H1 (cell line): ENCODE results near the gene INSIG1. TPM values are rescaled to one million over a fixed set of nuclear protein-coding genes. Genes with fewer than 3 reads are reported as not detected.

Experiments
- CTCF ChIA-PET: fragments of 300-600 bp; sonication (Branson Sonifier 250); formaldehyde crosslinking; loops from one replicate; lab custom pipeline; 2021; ENCODE audit not compliant: partially characterized antibody; lab: Charles Lee
- POLR2A ChIA-PET: fragments of 300-600 bp; sonication (Branson Sonifier 250); formaldehyde crosslinking; loops from one replicate; lab custom pipeline; 2021; ENCODE audit warnings: inconsistent platforms; ENCODE audit not compliant: partially characterized antibody; lab: Charles Lee
- DNase-seq, 2 experiments: peaks; one replicate each; pipeline versions ENCODE4 v3.0.0 to v3.0.0-alpha.2; 2010 to 2022; ENCODE audit warnings: low spot score in 2 of 2, low read depth in 1 of 2, mixed read lengths in 1 of 2
- FAIRE-seq: peaks from 2 replicates; lab custom pipeline; 2011; peaks lifted over from hg19 to GRCh38; lab: Jason Lieb, UNC
- H2AFZ ChIP-seq: 2 replicates; pipeline ENCODE4 v1.8.1; 2012; ENCODE audit warnings: low read length, inconsistent platforms
- H2AK5ac ChIP-seq: 2 replicates; pipeline ENCODE4 v1.6.1; 2013; ENCODE audit warnings: low read depth, low read length
- H2BK120ac ChIP-seq: replicated peaks from 2 replicates; pipeline ENCODE3; 2013; ENCODE audit warnings: low read depth, low read length, inconsistent platforms
- H2BK12ac ChIP-seq: 2 replicates; pipeline ENCODE4 v1.6.1; 2013; ENCODE audit warnings: low read depth, low read length
- H2BK15ac ChIP-seq: 2 replicates; pipeline ENCODE4 v1.6.1; 2013; ENCODE audit warnings: low read length
- H2BK20ac ChIP-seq: 2 replicates; pipeline ENCODE4 v1.6.1; 2013; ENCODE audit warnings: low read length
- H2BK5ac ChIP-seq: 2 replicates; pipeline ENCODE4 v1.6.1; 2013; ENCODE audit warnings: low read depth, low read length
- H3K14ac ChIP-seq: 2 replicates; pipeline ENCODE4 v1.6.1; 2013; ENCODE audit warnings: inconsistent platforms; ENCODE audit not compliant: insufficient read length
- H3K18ac ChIP-seq: 2 replicates; pipeline ENCODE4 v1.6.1; 2013; ENCODE audit warnings: low read length; ENCODE audit errors: extremely low read depth
- H3K23ac ChIP-seq: 2 replicates; pipeline ENCODE4 v1.6.1; 2013; ENCODE audit warnings: inconsistent platforms; ENCODE audit not compliant: insufficient read length
- H3K23me2 ChIP-seq: 2 replicates; pipeline ENCODE4 v1.6.1; 2013; ENCODE audit warnings: low read depth, low read length
- H3K27ac ChIP-seq: 2 replicates; pipeline ENCODE4 v1.6.1; 2011; ENCODE audit warnings: low read depth, low read length, inconsistent platforms
- H3K27me3 ChIP-seq, 4 experiments: replicated peaks in 1 of 4; 1 replicate in 1 of 4; 2 replicates in 3 of 4; pipeline versions ENCODE4 v1.6.1 to v1.8.1; 2011 to 2013; ENCODE audit warnings: low read length in 3 of 4, mild to moderate bottlenecking in 3 of 4, inconsistent platforms in 2 of 4, mixed read lengths in 2 of 4, moderate library complexity in 1 of 4; ENCODE audit not compliant: control insufficient read depth in 3 of 4, insufficient read depth in 3 of 4; ENCODE audit errors: extremely low read depth in 1 of 4
- H3K36me3 ChIP-seq, 4 experiments: 2 replicates each; pipeline versions ENCODE4 v1.6.1 to v1.8.1; 2011 to 2013; ENCODE audit warnings: mild to moderate bottlenecking in 4 of 4, low read length in 3 of 4, moderate library complexity in 2 of 4, control low read depth in 1 of 4, inconsistent platforms in 1 of 4; ENCODE audit not compliant: insufficient read depth in 4 of 4, control insufficient read depth in 2 of 4
- H3K4ac ChIP-seq: replicated peaks from 2 replicates; pipeline ENCODE3; 2013; ENCODE audit warnings: low read length, low read depth, mixed read lengths, inconsistent platforms; ENCODE audit not compliant: insufficient read length
- H3K4me1 ChIP-seq, 4 experiments: replicated peaks in 1 of 4; 1 replicate in 1 of 4; 2 replicates in 3 of 4; pipeline versions ENCODE4 v1.6.1 to v1.8.1; 2011 to 2013; ENCODE audit warnings: low read length in 3 of 4, inconsistent platforms in 2 of 4, mixed read lengths in 1 of 4; ENCODE audit not compliant: insufficient read depth in 4 of 4, control insufficient read depth in 3 of 4
- H3K4me2 ChIP-seq, 2 experiments: 2 replicates each; pipeline versions ENCODE4 v1.6.1 to v1.8.1; 2011 to 2013; ENCODE audit warnings: low read depth in 2 of 2, low read length in 2 of 2, control low read depth in 1 of 2, inconsistent platforms in 1 of 2, mild to moderate bottlenecking in 1 of 2; ENCODE audit not compliant: insufficient read depth in 1 of 2
- H3K4me3 ChIP-seq, 4 experiments: fragments of 200-600, 300-600 bp in 1 of 4; sonication (generic), shearing (Covaris generic), sonication (Bioruptor Twin) in 1 of 4; 2 replicates each; pipeline versions ENCODE4 v1.5.1 to v1.8.1; 2011 to 2016; ENCODE audit warnings: low read length in 4 of 4, low read depth in 3 of 4, control low read depth in 2 of 4, inconsistent platforms in 2 of 4, mild to moderate bottlenecking in 2 of 4, mixed read lengths in 1 of 4, moderate library complexity in 1 of 4; ENCODE audit not compliant: insufficient read depth in 2 of 4; ENCODE audit errors: extremely low read depth in 1 of 4
- H3K56ac ChIP-seq: replicated peaks from 2 replicates; pipeline ENCODE3; 2013; ENCODE audit warnings: low read depth, mild to moderate bottlenecking, mixed read lengths, low read length, inconsistent platforms; ENCODE audit not compliant: insufficient read length
- H3K79me1 ChIP-seq: 2 replicates; pipeline ENCODE4 v1.6.1; 2013; ENCODE audit warnings: low read depth, low read length, control low read depth
- H3K79me2 ChIP-seq, 2 experiments: 2 replicates each; pipeline versions ENCODE4 v1.6.1 to v1.8.1; 2012 to 2013; ENCODE audit warnings: low read length in 2 of 2, mild to moderate bottlenecking in 2 of 2, inconsistent platforms in 1 of 2; ENCODE audit not compliant: insufficient read depth in 2 of 2, control insufficient read depth in 1 of 2
- H3K9ac ChIP-seq, 4 experiments: replicated peaks in 1 of 4; 1 replicate in 1 of 4; 2 replicates in 3 of 4; pipeline versions ENCODE4 v1.6.1 to v1.8.1; 2011 to 2013; ENCODE audit warnings: low read depth in 3 of 4, low read length in 3 of 4, control low read depth in 2 of 4, mild to moderate bottlenecking in 2 of 4, moderate library complexity in 2 of 4, inconsistent platforms in 1 of 4; ENCODE audit errors: extremely low read depth in 1 of 4
- H3K9me3 ChIP-seq, 2 experiments: 2 replicates each; pipeline versions ENCODE4 v1.6.1 to v1.8.1; 2012 to 2013; ENCODE audit warnings: mild to moderate bottlenecking in 2 of 2, moderate library complexity in 2 of 2, control low read depth in 1 of 2, inconsistent platforms in 1 of 2, low read depth in 1 of 2, low read length in 1 of 2, mixed read lengths in 1 of 2; ENCODE audit not compliant: insufficient read depth in 2 of 2
- H4K20me1 ChIP-seq, 2 experiments: replicated peaks in 1 of 2; 2 replicates each; pipeline versions ENCODE3 to v1.8.1; 2011 to 2013; ENCODE audit warnings: inconsistent platforms in 2 of 2, low read length in 2 of 2, mild to moderate bottlenecking in 1 of 2; ENCODE audit not compliant: insufficient read depth in 2 of 2, control insufficient read depth in 1 of 2
- H4K5ac ChIP-seq: 2 replicates; pipeline ENCODE4 v1.6.1; 2013; ENCODE audit warnings: low read length, low read depth, mixed read lengths, inconsistent platforms; ENCODE audit not compliant: insufficient read length
- H4K8ac ChIP-seq: 2 replicates; pipeline ENCODE4 v1.8.0; 2013; ENCODE audit warnings: mild to moderate bottlenecking, moderate library complexity, low read length, inconsistent platforms; ENCODE audit not compliant: insufficient read depth; ENCODE audit errors: extremely low read depth
- H4K91ac ChIP-seq: replicated peaks from 2 replicates; pipeline ENCODE3; 2013; ENCODE audit warnings: low read length, mixed read lengths, inconsistent platforms; ENCODE audit not compliant: insufficient read length
- CBX5 ChIP-seq: fragments of 300-800, 300-1000 bp; sonication (generic); IDR thresholded peaks from 2 replicates; pipeline ENCODE4 v1.7.1; 2016; ENCODE audit warnings: antibody characterized with exemption, low read length, low read depth
- CHD1 ChIP-seq: IDR thresholded peaks from 2 replicates; pipeline ENCODE4 v1.6.1; 2012; ENCODE audit warnings: low read depth, low read length, improper control_type of control experiment
- EGR1 ChIP-seq: IDR thresholded peaks from 2 replicates; pipeline ENCODE4 v1.6.1; 2011; ENCODE audit warnings: low read depth, low read length, borderline replicate concordance
- FOSL1 ChIP-seq: IDR thresholded peaks from 2 replicates; pipeline ENCODE4 v1.6.1; 2011; ENCODE audit warnings: mild to moderate bottlenecking, low read depth, low read length, moderate library complexity; ENCODE audit not compliant: insufficient read depth
- HDAC6 ChIP-seq: IDR thresholded peaks from one replicate; pipeline ENCODE4 v1.7.1; 2012; ENCODE audit warnings: low read depth, mild to moderate bottlenecking, inconsistent platforms, low read length, moderate library complexity
- PHF8 ChIP-seq: fragments of 200-600 bp; sonication (generic); conservative IDR thresholded peaks from 2 replicates; pipeline ENCODE4 v1.7.1; 2012; ENCODE audit warnings: low read depth, mild to moderate bottlenecking, inconsistent platforms, low read length, moderate library complexity
- POLR2AphosphoS5 ChIP-seq: IDR thresholded peaks from 2 replicates; pipeline ENCODE4 v1.6.1; 2011; ENCODE audit warnings: low read depth, low read length
- RNF2 ChIP-seq: fragments of 200-900, 300-1000 bp; sonication (generic); IDR thresholded peaks from 2 replicates; pipeline ENCODE4 v1.7.1; 2016; ENCODE audit warnings: borderline replicate concordance, low read depth, mild to moderate bottlenecking, antibody characterized with exemption, low read length; ENCODE audit not compliant: poor library complexity, severe bottlenecking; ENCODE audit errors: missing control alignments
- SAP30 ChIP-seq: fragments of 300-600 bp; sonication (generic); IDR thresholded peaks from 2 replicates; pipeline ENCODE4 v1.7.1; 2012; ENCODE audit warnings: low read length, moderate library complexity, mild to moderate bottlenecking, inconsistent platforms; ENCODE audit not compliant: insufficient read depth, insufficient replicate concordance
- SIN3A ChIP-seq, 2 experiments: IDR thresholded peaks in 1 of 2; conservative IDR thresholded peaks in 1 of 2; 2 replicates each; pipeline ENCODE4 v1.6.1; 2011 to 2012; ENCODE audit warnings: low read length in 2 of 2, improper control_type of control experiment in 1 of 2, low read depth in 1 of 2, mild to moderate bottlenecking in 1 of 2
- TBP ChIP-seq: IDR thresholded peaks from 2 replicates; pipeline ENCODE4 v1.6.1; 2011; ENCODE audit warnings: low read depth, low read length, improper control_type of control experiment
- ZNF274 ChIP-seq: IDR thresholded peaks from 2 replicates; pipeline ENCODE4 v1.7.0; 2012; ENCODE audit warnings: low read length, borderline replicate concordance; ENCODE audit errors: extremely low read depth
- WGBS, 2 experiments: shearing (Covaris generic) in 1 of 2; methylation state at CpG; one replicate each; pipeline versions ENCODE4 v1.1.6 to v1.1.7; 2013 to 2015; ENCODE audit warnings: low lambda C conversion rate in 2 of 2, mixed read lengths in 2 of 2, inconsistent platforms in 1 of 2, low coverage in 1 of 2, missing lambda C conversion rate in 1 of 2; ENCODE audit not compliant: insufficient replicate concordance in 2 of 2, insufficient coverage in 1 of 2, insufficient read length in 1 of 2; ENCODE audit errors: extremely low coverage in 1 of 2, missing lambda C conversion rate in 1 of 2; 5-methylcytosine and 5-hydroxymethylcytosine counted together
- polyA plus RNA-seq, 7 experiments: library from polyadenylated mRNA; depleted of rRNA in 3 of 7; stranded (reverse) in 5 of 7; unstranded in 2 of 7; fragments of >200 nt in 5 of 7; fragments of 200-250 nt in 2 of 7; gene quantifications; 1 replicate in 5 of 7; 2 replicates in 1 of 7; 4 replicates in 1 of 7; pipeline versions ENCODE4 v1.2.1 to v1.2.3, GENCODE V29; 2011 to 2013; ENCODE audit warnings: missing spikeins in 2 of 7, mixed read lengths in 2 of 7
- total RNA-seq: library from RNA; stranded (reverse); fragmentation: NEBNext Ultra II Directional; extraction: Animal tissue kit (Norgen Biotek cat#: 25700); gene quantifications from 2 replicates; pipeline ENCODE4 v1.2.1, GENCODE V29; 2021

The INSIG1 gene
- total and polyA plus RNA-seq, 2 of the 8 experiments (the other 6 are each of a cell fraction or from before 2014, with no cell fraction given) = 40.0 to 58.4 TPM

GRCh38 chr7:155353256-155353897, 55.7 kb downstream of the INSIG1 start:
- no peak overlapping the region for H3K14ac ChIP-seq
- no peak overlapping the region for H4K8ac ChIP-seq
- no peak overlapping the region for H3K27ac ChIP-seq
- peaks cover 3% of the 10 kb centered on the region in 2 experiments; a peak in 1 of 4 replicates for H3K9me3 ChIP-seq
- no peak overlapping the region for H3K4ac ChIP-seq
- H2AK5ac ChIP-seq = no peak overlapping the region
- H3K36me3 ChIP-seq = no peaks in the 10 kb centered on the region
- peaks cover 0 to 8% of the 10 kb centered on the region in 2 experiments for H4K20me1 ChIP-seq
- H3K9ac ChIP-seq = no peak overlapping the region
- FAIRE-seq = no peak
- no peak overlapping the region for H2BK20ac ChIP-seq
- H3K18ac ChIP-seq = no peak overlapping the region
- no peak overlapping the region for H3K23ac ChIP-seq
- POLR2A ChIA-PET = no interaction called here
- H3K4me3 ChIP-seq = no peak overlapping the region
- no peak overlapping the region for H2BK15ac ChIP-seq
- peaks cover 0 to 6% (median 0%) of the 10 kb centered on the region in 4 experiments; a peak in 2 of 7 replicates for H3K27me3 ChIP-seq
- H3K4me2 ChIP-seq = no peak overlapping the region
- peaks cover 0 to 8% (median 2%) of the 10 kb centered on the region in 4 experiments; a peak in 3 of 7 replicates for H3K4me1 ChIP-seq
- no peak overlapping the region for H4K91ac ChIP-seq
- no peak overlapping the region for H3K56ac ChIP-seq
- no peaks in the 10 kb centered on the region for H3K79me1 ChIP-seq
- 75% methylated on average over 8 of the region's 9 CpGs; no CpG with 5 or more reads in 1 of the 2 experiments for WGBS, 2 experiments
- DNase-seq = no peak
- no peak overlapping the region for H2AFZ ChIP-seq
- H4K5ac ChIP-seq = no peak overlapping the region
- no peak overlapping the region for H2BK12ac ChIP-seq
- no peaks in the 10 kb centered on the region for H3K79me2 ChIP-seq
- no peak overlapping the region for H2BK5ac ChIP-seq
- no peaks in the 10 kb centered on the region for H3K23me2 ChIP-seq
- no peak overlapping the region for H2BK120ac ChIP-seq
- CTCF ChIA-PET = interaction anchor here (1.1 to 2.6 kb wide), 3 partner anchors 9 to 402 kb away, joined by 3 to 12 read pairs (median 4); no protein-coding TSS in a partner anchor
- TF ChIP-seq EGR1 (no peak), CHD1 (no peak), SAP30 (no peak), RNF2 (no peak), PHF8 (no peak), POLR2AphosphoS5 (no peak), HDAC6 (no peak), ZNF274 (no peak), FOSL1 (no peak), SIN3A (conservative IDR thresholded peaks at IDR 0.05 in 1 of 2, IDR thresholded peaks at IDR 0.05 in 1 of 2; ENCODE audit: low read depth in 1 of 2, low read length in 2 of 2) (no peak), CBX5 (no peak), TBP (no peak)
